GM04503 (cell line): ENCODE measurements around the gene PCDHGB4.
"Not testable (repeated sequence)": the region's sequence is repeated elsewhere in the genome, so short reads cannot be mapped to it uniquely, and the experiment has no call there.

Experiments
- DNase-seq: peaks from one replicate; pipeline ENCODE4 v3.0.0-alpha.2; 2012; ENCODE audit warnings: low read depth

Gene PCDHGB4

GRCh38 chr5:141430332-141431113 lies 43.0 kb downstream of the PCDHGB4 start, which contains the start of gene PCDHGA12:
Gene PCDHGA12, plus strand, starts transcription at chr5:141430507. Its CDS starts 253 bp downstream, at chr5:141430760.
- DNase-seq = peak; percentile 84

GRCh38 chr5:141431286-141431685 lies 43.8 kb downstream of the PCDHGB4 start:
- no peak for DNase-seq

DNA sequence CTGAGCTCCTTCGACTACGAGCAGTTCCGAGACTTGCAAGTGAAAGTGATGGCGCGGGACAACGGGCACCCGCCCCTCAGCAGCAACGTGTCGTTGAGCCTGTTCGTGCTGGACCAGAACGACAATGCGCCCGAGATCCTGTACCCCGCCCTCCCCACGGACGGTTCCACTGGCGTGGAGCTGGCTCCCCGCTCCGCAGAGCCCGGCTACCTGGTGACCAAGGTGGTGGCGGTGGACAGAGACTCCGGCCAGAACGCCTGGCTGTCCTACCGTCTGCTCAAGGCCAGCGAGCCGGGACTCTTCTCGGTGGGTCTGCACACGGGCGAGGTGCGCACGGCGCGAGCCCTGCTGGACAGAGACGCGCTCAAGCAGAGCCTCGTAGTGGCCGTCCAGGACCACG lies 44.8 kb downstream of the PCDHGB4 start:
- not testable (repeated sequence) for DNase-seq

DNA sequence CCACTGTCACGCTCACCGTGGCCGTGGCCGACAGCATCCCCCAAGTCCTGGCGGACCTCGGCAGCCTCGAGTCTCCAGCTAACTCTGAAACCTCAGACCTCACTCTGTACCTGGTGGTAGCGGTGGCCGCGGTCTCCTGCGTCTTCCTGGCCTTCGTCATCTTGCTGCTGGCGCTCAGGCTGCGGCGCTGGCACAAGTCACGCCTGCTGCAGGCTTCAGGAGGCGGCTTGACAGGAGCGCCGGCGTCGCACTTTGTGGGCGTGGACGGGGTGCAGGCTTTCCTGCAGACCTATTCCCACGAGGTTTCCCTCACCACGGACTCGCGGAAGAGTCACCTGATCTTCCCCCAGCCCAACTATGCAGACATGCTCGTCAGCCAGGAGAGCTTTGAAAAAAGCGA lies 45.2 kb downstream of the PCDHGB4 start:
- DNase-seq = not testable (repeated sequence)

- DNase-seq = no peak
These were observed 46.5 kb downstream of the PCDHGB4 start for GRCh38 chr5:141434006-141434405.

DNA sequence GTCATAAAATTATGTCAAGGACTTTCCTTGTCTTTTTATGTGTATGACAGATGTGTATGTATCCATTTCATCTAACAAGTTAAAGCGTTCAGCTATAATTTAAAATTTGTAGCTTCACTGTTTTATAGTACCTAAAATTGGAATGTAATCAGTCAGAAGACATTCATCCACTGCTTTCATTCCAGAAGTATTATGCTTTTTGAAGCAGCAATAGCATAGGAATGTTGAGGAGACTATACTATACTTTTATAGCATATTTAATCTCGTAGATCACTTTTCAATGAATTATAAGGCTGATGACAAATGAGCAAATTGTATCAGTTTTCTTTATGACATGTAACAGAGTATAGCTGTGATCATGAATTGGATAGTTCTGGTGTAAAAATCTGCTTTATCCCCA lies 49.7 kb downstream of the PCDHGB4 start:
- no peak for DNase-seq

DNA sequence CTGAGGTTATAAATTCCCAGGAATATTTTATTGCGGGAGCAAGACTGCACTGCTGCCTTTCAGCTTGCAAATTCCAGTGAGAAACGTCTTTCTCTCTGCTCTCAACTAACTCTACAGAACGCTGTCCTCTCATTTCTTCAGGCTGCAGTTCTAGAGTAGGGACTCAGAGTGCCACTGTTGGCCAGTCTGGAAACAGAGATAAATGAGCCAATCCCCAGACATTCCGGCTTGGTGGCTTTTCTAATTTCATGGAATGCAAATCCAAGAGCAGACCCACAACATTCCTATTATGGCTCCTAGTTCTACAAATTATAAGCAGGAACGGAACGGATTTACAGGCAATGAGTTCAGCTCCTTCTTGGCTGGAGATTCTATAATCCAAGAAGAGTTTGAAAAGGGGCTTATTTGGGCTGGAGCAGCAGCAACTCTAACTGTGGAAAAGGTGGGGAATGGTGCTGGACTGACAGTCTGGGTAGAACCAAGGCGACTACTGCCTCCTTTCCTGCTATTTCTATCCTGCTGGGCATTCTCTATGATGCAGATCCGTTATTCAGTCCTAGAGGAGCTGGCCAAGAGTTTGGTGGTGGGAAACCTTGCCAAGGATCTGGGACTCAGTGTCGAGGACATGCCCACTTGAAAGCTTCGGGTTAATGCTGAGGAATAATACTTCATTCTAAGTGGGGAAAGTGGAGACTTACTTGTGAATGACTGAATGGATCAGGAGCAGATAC lies 52.1 kb downstream of the PCDHGB4 start:
- DNase-seq = peak; percentile 12
